GM12878 (cell line): ENCODE data around the gene S1PR3. TPM values are rescaled to one million over a fixed set of nuclear protein-coding genes. Genes with fewer than 3 reads are reported as not detected.

Source experiments
- ATAC-seq: fragments of 200-7000 bp; cut with Tn5 transposase; 3 replicates; pipeline ENCODE4 v1.9.1; 2020; ENCODE audit warnings: mild to moderate bottlenecking, moderate library complexity
- BruUV-seq: library from RNA; stranded (reverse); fragments of 400-500 nt; replicated peaks from 2 replicates; lab custom pipeline; 2021; lab: Mats Ljungman, UMichigan
- CTCF ChIA-PET: fragments of 300-600 bp; sonication (Branson Sonifier 250); formaldehyde crosslinking; extraction: SDS; loops from one replicate; lab custom pipeline; 2021; ENCODE audit warnings: inconsistent platforms; lab: Yijun Ruan, JAX
- POLR2A ChIA-PET: fragments of 350-600 bp; formaldehyde crosslinking; extraction: SDS; loops from one replicate; lab custom pipeline; 2021; ENCODE audit warnings: inconsistent platforms; lab: Charles Lee
- RAD21 ChIA-PET: fragments of 300-600 bp; sonication (Branson Sonifier 250); formaldehyde crosslinking; loops from one replicate; lab custom pipeline; 2023; ENCODE audit warnings: antibody characterized with exemption; ENCODE audit not compliant: unreplicated experiment; lab: Charles Lee
- SMC1A ChIA-PET: fragments of 300-600 bp; sonication (Branson Sonifier 250); formaldehyde crosslinking; loops from one replicate; lab custom pipeline; 2023; ENCODE audit not compliant: unreplicated experiment, uncharacterized antibody; lab: Charles Lee
- DNase-seq: peaks from one replicate; pipeline ENCODE4 v3.0.0-alpha.2; 2011; ENCODE audit warnings: low read depth, low spot score
- FAIRE-seq: peaks from 3 replicates; lab custom pipeline; 2011; peaks lifted over from hg19 to GRCh38; lab: Jason Lieb, UNC
- H2AFZ ChIP-seq: 2 replicates; pipeline ENCODE4 v1.6.0; 2011; ENCODE audit warnings: low read depth, low read length, control low read depth; ENCODE audit not compliant: control insufficient read depth
- H3K27ac ChIP-seq: 2 replicates; pipeline ENCODE4 v1.5.1; 2011; ENCODE audit warnings: control low read depth; ENCODE audit not compliant: control insufficient read depth, insufficient read depth
- H3K27me3 ChIP-seq, 2 experiments: replicated peaks in 1 of 2; 2 replicates each; pipeline versions ENCODE4 v1.6.0 to v1.6.1; 2011; ENCODE audit warnings: low read length in 1 of 2; ENCODE audit not compliant: control insufficient read depth in 2 of 2, insufficient read depth in 2 of 2
- H3K36me3 ChIP-seq, 2 experiments: 2 replicates each; pipeline ENCODE4 v1.5.1; 2011; ENCODE audit warnings: low read length in 1 of 2; ENCODE audit not compliant: control insufficient read depth in 2 of 2, insufficient read depth in 2 of 2
- H3K4me1 ChIP-seq: 2 replicates; pipeline ENCODE4 v1.6.1; 2011; ENCODE audit warnings: mild to moderate bottlenecking, low read length, moderate library complexity, mixed read lengths; ENCODE audit not compliant: control insufficient read depth, insufficient read depth
- H3K4me2 ChIP-seq: 2 replicates; pipeline ENCODE4 v1.6.0; 2011; ENCODE audit warnings: control low read depth; ENCODE audit not compliant: control insufficient read depth, insufficient read depth
- H3K4me3 ChIP-seq: fragments of 200-600 bp; sonication (generic); 2 replicates; pipeline ENCODE4 v1.5.1; 2016
- H3K79me2 ChIP-seq: 2 replicates; pipeline ENCODE4 v1.6.0; 2011; ENCODE audit warnings: low read length; ENCODE audit not compliant: control insufficient read depth, insufficient read depth
- H3K9ac ChIP-seq: 2 replicates; pipeline ENCODE4 v1.8.0; 2011; ENCODE audit warnings: low read length, control low read depth, mixed read lengths; ENCODE audit not compliant: control insufficient read depth, insufficient read depth
- H3K9me3 ChIP-seq: replicated peaks from 3 replicates; pipeline ENCODE4 v1.5.1; 2011; ENCODE audit warnings: mild to moderate bottlenecking, low read length; ENCODE audit not compliant: control insufficient read depth, insufficient read depth
- H4K20me1 ChIP-seq: 2 replicates; pipeline ENCODE4 v1.6.0; 2011; ENCODE audit not compliant: control insufficient read depth, insufficient read depth
- E2F4 ChIP-seq: IDR thresholded peaks from 2 replicates; pipeline ENCODE4 v1.6.1; 2012; ENCODE audit warnings: low read depth, low read length, improper control_type of control experiment
- EGR1 ChIP-seq, 2 experiments: IDR thresholded peaks; 1 replicate in 1 of 2; 2 replicates in 1 of 2; pipeline ENCODE4 v1.6.1; 2011 to 2012; ENCODE audit warnings: low read depth in 2 of 2, low read length in 2 of 2, borderline replicate concordance in 1 of 2, mild to moderate bottlenecking in 1 of 2, moderate library complexity in 1 of 2
- EP300 ChIP-seq, 2 experiments: fragments of 150-350 bp in 1 of 2; IDR thresholded peaks; 2 replicates each; pipeline ENCODE4 v1.6.1; 2011 to 2012; ENCODE audit warnings: low read depth in 2 of 2, low read length in 2 of 2, borderline replicate concordance in 1 of 2, improper control_type of control experiment in 1 of 2, inconsistent platforms in 1 of 2; ENCODE audit not compliant: control insufficient read depth in 1 of 2
- IKZF1 ChIP-seq: fragments of 450-650 bp; conservative IDR thresholded peaks from 2 replicates; pipeline ENCODE4 v1.6.1; 2017; ENCODE audit warnings: antibody characterized with exemption, mild to moderate bottlenecking
- JUND ChIP-seq: IDR thresholded peaks from 2 replicates; pipeline ENCODE4 v1.6.1; 2012; ENCODE audit warnings: low read depth, mild to moderate bottlenecking, low read length, improper control_type of control experiment, moderate library complexity
- PAX5 ChIP-seq: IDR thresholded peaks from 2 replicates; pipeline ENCODE4 v1.6.1; 2011; ENCODE audit warnings: low read depth, low read length, borderline replicate concordance
- POU2F2 ChIP-seq: IDR thresholded peaks from 3 replicates; pipeline ENCODE4 v1.6.1; 2011; ENCODE audit warnings: low read depth, mild to moderate bottlenecking, low read length, borderline replicate concordance
- SIN3A ChIP-seq: IDR thresholded peaks from 2 replicates; pipeline ENCODE4 v1.6.1; 2012; ENCODE audit warnings: low read depth, low read length, improper control_type of control experiment
- SUZ12 ChIP-seq: fragments of 200-600 bp; sonication (generic); IDR thresholded peaks from one replicate; pipeline ENCODE4 v1.6.1; 2018; ENCODE audit warnings: antibody characterized with exemption, mild to moderate bottlenecking; ENCODE audit not compliant: unreplicated experiment
- WGBS: methylation state at CpG from one replicate; pipeline ENCODE4 v1.1.6; 2016; ENCODE audit warnings: low lambda C conversion rate; ENCODE audit not compliant: insufficient replicate concordance, insufficient coverage; ENCODE audit errors: missing lambda C conversion rate; 5-methylcytosine and 5-hydroxymethylcytosine counted together
- in situ Hi-C: fragments of 300-500 bp; cut with MboI; formaldehyde crosslinking; loops from 9 replicates; pipeline ENCODE4 v1.14.3; 2018; ENCODE audit warnings: mixed read lengths
- intact Hi-C: fragments of 100-400 bp; cut with micrococcal nuclease; formaldehyde crosslinking; loops from one replicate; pipeline ENCODE4 v1.14.2; 2022; ENCODE audit not compliant: unreplicated experiment
- polyA plus RNA-seq, 11 experiments: library from polyadenylated mRNA; depleted of rRNA in 4 of 11; unstranded in 6 of 11; stranded (reverse) in 5 of 11; fragments of >200 nt; fragmentation: Nextera tagmentation in 4 of 11; fragmentation: Illumina TruSeq in 1 of 11; extraction: Ambion mirVana in 4 of 11; extraction: Trizol in 1 of 11; gene quantifications; 1 replicate in 1 of 11; 2 replicates in 10 of 11; pipeline versions ENCODE4 v1.2.1 to v1.2.3, GENCODE V29; 2011 to 2016; ENCODE audit warnings: inconsistent platforms in 2 of 11, missing spikeins in 2 of 11, low read depth in 1 of 11
- total RNA-seq, 4 experiments: library from RNA; depleted of rRNA in 3 of 4; stranded (reverse); fragments of >200 nt in 3 of 4; fragmentation: Illumina TruSeq in 1 of 4; extraction: Trizol in 1 of 4; gene quantifications; 2 replicates each; pipeline versions ENCODE4 v1.2.1 to v1.2.3, GENCODE V29; 2013 to 2021

S1PR3 gene
- total and polyA plus RNA-seq, 10 of the 15 experiments (the other 5 are each of a cell fraction or from before 2014, with no cell fraction given) = 0.01 to 0.18 (median 0.01) TPM; not detected in 7

GRCh38 chr9:88993871-88994460 lies 2.7 kb downstream of the S1PR3 start:
- H3K27me3 ChIP-seq = peaks cover 0 to 3% of the 10 kb centered on the region in 2 experiments; a peak in 3 of 4 replicates
- no peaks in the 10 kb centered on the region for H4K20me1 ChIP-seq
- no peak overlapping the region for H3K9ac ChIP-seq
- intact Hi-C loops = loop anchor here (10.0 kb wide), 1 partner anchor 1039 kb away; a partner anchor contains a TSS
- BruUV-seq = no TSS peak
- ChIA-PET CTCF (interaction anchor here (0.7 kb wide), 1 partner anchor 12 kb away, joined by 3 read pairs; no protein-coding TSS in a partner anchor), RAD21 (no interaction called here), SMC1A (interaction anchor here (0.6 kb wide), 1 partner anchor 517 kb away, joined by 3 read pairs; no protein-coding TSS in a partner anchor), POLR2A (no interaction called here)
- TF ChIP-seq IKZF1 (no peak), EGR1 (IDR thresholded peaks at IDR 0.05; ENCODE audit: borderline replicate concordance in 1 of 2, low read depth in 2 of 2, low read length in 2 of 2) (no peak), E2F4 (no peak), SIN3A (no peak), JUND (no peak), POU2F2 (no peak), SUZ12 (no peak), EP300 (IDR thresholded peaks at IDR 0.05; ENCODE audit: borderline replicate concordance in 1 of 2, control insufficient read depth in 1 of 2, low read depth in 2 of 2, low read length in 2 of 2) (no peak), PAX5 (no peak)
- ATAC-seq (no peak), FAIRE-seq (no peak), DNase-seq (no peak)
- no peaks in the 10 kb centered on the region; the same call in 1 of the 2 replicates for H3K4me1 ChIP-seq
- no peak overlapping the region for H2AFZ ChIP-seq
- no peaks in the 10 kb centered on the region for H3K9me3 ChIP-seq
- in situ Hi-C loops = no loop called here
- H3K4me3 ChIP-seq = no peak overlapping the region
- H3K4me2 ChIP-seq = no peak overlapping the region
- H3K27ac ChIP-seq = no peak overlapping the region
- no peaks in the 10 kb centered on the region for H3K36me3 ChIP-seq
- H3K79me2 ChIP-seq = no peaks in the 10 kb centered on the region
- 35% methylated on average over 14 of the region's 14 CpGs for WGBS
